DOHH2 (cell line): ENCODE data around the gene CIB4.

Experiments used
- CTCF ChIP-seq: fragments of 200-600 bp; sonication (generic); IDR thresholded peaks from one replicate; pipeline ENCODE4 v1.5.1; 2014; ENCODE audit warnings: antibody characterized with exemption, mild to moderate bottlenecking, low read depth, low read length; ENCODE audit not compliant: poor library complexity, severe bottlenecking
- EZH2phosphoT487 ChIP-seq: fragments of 200-600 bp; sonication (generic); IDR thresholded peaks from 2 replicates; pipeline ENCODE4 v1.6.1; 2017; ENCODE audit warnings: borderline replicate concordance, mild to moderate bottlenecking, antibody characterized with exemption, low read length, moderate library complexity, mixed read lengths

GRCh38 chr2:26550276-26551015 lies 90.7 kb downstream of the CIB4 start:
- no peak for TF ChIP-seq CTCF
- no peak for TF ChIP-seq EZH2phosphoT487
